Astrocyte of the cerebellum (primary cell): Measurements from ENCODE around the gene ANKRD34C.

Source experiments
- DNase-seq: peaks from one replicate; pipeline ENCODE4 v3.0.0-alpha.2; 2011; ENCODE audit warnings: low read depth
- H3K4me3 ChIP-seq: 2 replicates; pipeline ENCODE4 v1.5.1; 2011; ENCODE audit warnings: mild to moderate bottlenecking, low read depth, low read length, moderate library complexity
- CTCF ChIP-seq: IDR thresholded peaks from 2 replicates; pipeline ENCODE4 v1.5.1; 2012; ENCODE audit warnings: low read length, low read depth, moderate library complexity, mild to moderate bottlenecking; ENCODE audit errors: missing control alignments
- in situ Hi-C: cut with HindIII; loops from 2 replicates; pipeline ENCODE4 v1.10.0; 2017; ENCODE audit warnings: low sequenced_read_pairs

Gene ANKRD34C

DNA sequence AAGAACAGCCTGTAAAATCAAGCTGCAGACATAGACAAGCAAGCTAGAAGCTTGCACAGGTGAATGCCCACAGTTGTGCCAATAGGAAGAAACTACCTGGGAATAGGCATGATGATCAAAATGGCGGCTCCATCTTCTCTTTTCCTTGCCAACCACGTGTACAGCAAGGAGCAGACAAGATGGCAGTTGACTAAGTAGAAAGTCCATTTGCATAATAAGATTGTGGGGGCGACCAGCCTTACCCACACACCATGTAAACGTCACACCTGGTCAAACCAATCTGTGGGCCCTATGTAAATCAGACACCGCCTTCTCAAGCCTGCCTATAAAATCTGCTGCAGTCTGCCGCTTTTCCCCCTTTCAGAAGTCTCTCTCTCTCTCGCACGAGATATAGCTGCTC is 25.1 kb upstream of the ANKRD34C start:
- DNase-seq, result no peak
- in situ Hi-C loops, result no loop called here
- TF ChIP-seq CTCF, result no peak
- H3K4me3 ChIP-seq, result no peak overlapping the region

- no peak overlapping the region for H3K4me3 ChIP-seq
- in situ Hi-C loops, result no loop called here
- TF ChIP-seq CTCF, result no peak
- DNase-seq, result no peak
These were observed 20.7 kb upstream of the ANKRD34C start for GRCh38 chr15:79261836-79262235.

GRCh38 chr15:79265167-79265566 is 17.4 kb upstream of the ANKRD34C start:
- TF ChIP-seq CTCF, result no peak
- DNase-seq, result no peak
- no peak overlapping the region for H3K4me3 ChIP-seq
- in situ Hi-C loops, result no loop called here

DNA sequence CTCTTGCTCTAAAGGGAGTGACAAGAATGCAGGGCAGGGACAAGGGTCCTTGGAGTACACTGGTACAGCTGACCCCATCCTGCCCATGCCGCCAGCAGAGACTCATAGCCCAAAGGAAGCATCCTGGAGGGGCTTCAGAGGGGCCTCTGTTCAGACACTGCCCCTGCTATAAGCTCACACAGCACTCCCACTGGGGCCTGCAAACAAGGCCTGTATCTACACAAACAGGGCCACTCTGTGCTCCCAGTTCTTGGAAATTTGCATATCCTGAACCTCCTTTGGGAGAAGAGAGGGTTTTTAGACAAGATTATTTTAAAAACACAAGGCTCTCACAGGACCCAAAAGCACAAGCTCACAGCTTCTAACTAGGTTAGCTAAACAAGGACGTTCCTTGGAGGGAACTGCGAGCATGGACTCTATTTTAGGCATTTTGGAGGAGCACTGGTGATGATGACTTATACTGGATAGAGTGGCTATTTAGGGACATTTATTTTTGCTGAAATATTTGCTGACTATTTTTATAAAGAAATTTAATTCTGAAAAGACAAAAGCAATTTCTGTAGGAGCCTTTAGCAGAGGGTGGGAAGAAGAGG is 16.4 kb upstream of the ANKRD34C start:
- no peak for DNase-seq
- no peak overlapping the region for H3K4me3 ChIP-seq
- TF ChIP-seq CTCF, result no peak
- in situ Hi-C loops, result no loop called here

- TF ChIP-seq CTCF, result no peak
- peak; percentile 11 for DNase-seq
- in situ Hi-C loops, result no loop called here
- no peak overlapping the region for H3K4me3 ChIP-seq
These were observed 928 bp downstream of the ANKRD34C start for GRCh38 chr15:79283252-79284048.

GRCh38 chr15:79290642-79291275 is 8.2 kb downstream of the ANKRD34C start:
- TF ChIP-seq CTCF, result no peak
- in situ Hi-C loops, result no loop called here
- DNase-seq, result no peak
- no peak overlapping the region for H3K4me3 ChIP-seq
